Endothelial cell of umbilical vein (primary cell): ENCODE measurements around the gene BCAS3. TPM values are rescaled to one million over a fixed set of nuclear protein-coding genes. Genes with fewer than 3 reads are reported as not detected.
A peak's percentile ranks its signal among the peaks of the same experiment; 100 is the strongest.
"Not testable (repeated sequence)": the region's sequence is repeated elsewhere in the genome, so short reads cannot be mapped to it uniquely, and the experiment has no call there.

Experiments used
- BruUV-seq: library from RNA; stranded (reverse); fragments of 400-500 nt; replicated peaks from 2 replicates; lab custom pipeline; 2021; lab: Mats Ljungman, UMichigan
- CTCF ChIA-PET: fragments of 300-600, 350-600 bp; sonication (Branson Sonifier 250); formaldehyde crosslinking; loops from one replicate; lab custom pipeline; 2021; ENCODE audit warnings: antibody characterized with exemption, inconsistent platforms; lab: Charles Lee
- POLR2A ChIA-PET: fragments of 300-600, 350-600 bp; sonication (Branson Sonifier 250); formaldehyde crosslinking; loops from one replicate; lab custom pipeline; 2021; ENCODE audit warnings: antibody characterized with exemption, inconsistent platforms; lab: Charles Lee
- DNase-seq: peaks from one replicate; pipeline ENCODE4 v3.0.0-alpha.2; 2011; ENCODE audit warnings: low read depth, low spot score
- FAIRE-seq: peaks from 2 replicates; lab custom pipeline; 2011; peaks lifted over from hg19 to GRCh38; lab: Jason Lieb, UNC
- H2AFZ ChIP-seq: 2 replicates; pipeline ENCODE4 v1.6.0; 2012; ENCODE audit warnings: low read depth, low read length, control low read depth, inconsistent platforms
- H3K27ac ChIP-seq: 2 replicates; pipeline ENCODE4 v1.5.1; 2011; ENCODE audit warnings: low read depth, mild to moderate bottlenecking, control low read depth, low read length, moderate library complexity; ENCODE audit not compliant: insufficient read depth
- H3K27me3 ChIP-seq, 2 experiments: 2 replicates each; pipeline versions ENCODE4 v1.6.0 to v1.6.1; 2011; ENCODE audit warnings: low read length in 2 of 2, mixed read lengths in 1 of 2; ENCODE audit not compliant: control insufficient read depth in 2 of 2, insufficient read depth in 2 of 2
- H3K36me3 ChIP-seq, 2 experiments: 2 replicates in 1 of 2; 3 replicates in 1 of 2; pipeline ENCODE4 v1.5.1; 2011; ENCODE audit warnings: low read length in 2 of 2, mild to moderate bottlenecking in 1 of 2, moderate library complexity in 1 of 2; ENCODE audit not compliant: control insufficient read depth in 2 of 2, insufficient read depth in 2 of 2; ENCODE audit errors: extremely low read depth in 1 of 2
- H3K4me1 ChIP-seq: 3 replicates; pipeline ENCODE4 v1.5.1; 2011; ENCODE audit warnings: mild to moderate bottlenecking, low read length; ENCODE audit not compliant: control insufficient read depth, insufficient read depth; ENCODE audit errors: extremely low read depth
- H3K4me2 ChIP-seq: 2 replicates; pipeline ENCODE4 v1.6.1; 2011; ENCODE audit warnings: low read length, control low read depth, mixed read lengths; ENCODE audit not compliant: insufficient read depth
- H3K4me3 ChIP-seq, 3 experiments: fragments of 200-600 bp in 1 of 3; sonication (generic), shearing (Covaris generic) in 1 of 3; replicated peaks in 1 of 3; 2 replicates each; pipeline ENCODE4 v1.5.1; 2011 to 2016; ENCODE audit warnings: control low read depth in 3 of 3, low read length in 3 of 3, mild to moderate bottlenecking in 2 of 3, inconsistent platforms in 1 of 3, low read depth in 1 of 3, moderate library complexity in 1 of 3; ENCODE audit not compliant: insufficient read depth in 1 of 3
- H3K79me2 ChIP-seq: 2 replicates; pipeline ENCODE4 v1.6.0; 2012; ENCODE audit warnings: low read length, inconsistent platforms; ENCODE audit not compliant: control insufficient read depth, insufficient read depth
- H3K9ac ChIP-seq: replicated peaks from 2 replicates; pipeline ENCODE3; 2011; ENCODE audit warnings: low read length, control low read depth; ENCODE audit not compliant: insufficient read depth; ENCODE audit errors: extremely low read depth
- H3K9me1 ChIP-seq: replicated peaks from 3 replicates; pipeline ENCODE4 v1.6.0; 2011; ENCODE audit warnings: mild to moderate bottlenecking, low read length; ENCODE audit not compliant: control insufficient read depth, insufficient read depth; ENCODE audit errors: extremely low read depth
- H3K9me3 ChIP-seq: replicated peaks from 2 replicates; pipeline ENCODE4 v1.5.1; 2012; ENCODE audit warnings: low read length, inconsistent platforms; ENCODE audit not compliant: control insufficient read depth, insufficient read depth
- H4K20me1 ChIP-seq: replicated peaks from 2 replicates; pipeline ENCODE3; 2011; ENCODE audit warnings: mild to moderate bottlenecking, low read length; ENCODE audit not compliant: control insufficient read depth, insufficient read depth; ENCODE audit errors: extremely low read depth
- EZH2 ChIP-seq: IDR thresholded peaks from 2 replicates; pipeline ENCODE4 v1.6.1; 2012; ENCODE audit warnings: borderline replicate concordance, low read depth, mild to moderate bottlenecking, moderate library complexity, low read length, inconsistent platforms; ENCODE audit not compliant: severe bottlenecking
- FOS ChIP-seq: IDR thresholded peaks from 2 replicates; pipeline ENCODE4 v1.6.1; 2011; ENCODE audit warnings: mild to moderate bottlenecking, low read length, moderate library complexity, borderline replicate concordance; ENCODE audit not compliant: insufficient read depth
- JUN ChIP-seq: IDR thresholded peaks from 2 replicates; pipeline ENCODE4 v1.6.1; 2011; ENCODE audit warnings: borderline replicate concordance, low read depth; ENCODE audit not compliant: insufficient read length, insufficient read depth
- MAX ChIP-seq: IDR thresholded peaks from 2 replicates; pipeline ENCODE4 v1.6.1; 2011; ENCODE audit not compliant: insufficient read depth, insufficient read length
- MYC ChIP-seq: IDR thresholded peaks from one replicate; pipeline ENCODE4 v1.6.1; 2011; ENCODE audit warnings: mild to moderate bottlenecking, low read depth, low read length
- POLR2A ChIP-seq: IDR thresholded peaks from 2 replicates; pipeline ENCODE4 v1.6.1; 2012; ENCODE audit warnings: low read depth, mild to moderate bottlenecking, control low read depth, low read length
- POLR2AphosphoS5 ChIP-seq: IDR thresholded peaks from 2 replicates; pipeline ENCODE4 v1.6.1; 2012; ENCODE audit warnings: low read depth, mild to moderate bottlenecking, control low read depth, low read length, moderate library complexity; ENCODE audit not compliant: insufficient read depth
- dilution Hi-C: fragments of 300-500 bp; cut with MboI; formaldehyde crosslinking; loops from one replicate; pipeline ENCODE4 v1.15.0; 2019; ENCODE audit warnings: low sequenced_read_pairs; ENCODE audit not compliant: extremely low pct_ligation_motif_present
- intact Hi-C: fragments of 100-400 bp; cut with micrococcal nuclease; formaldehyde crosslinking; loops from one replicate; pipeline ENCODE4 v1.10.0; 2022
- polyA plus RNA-seq, 4 experiments: library from polyadenylated mRNA; depleted of rRNA in 3 of 4; stranded (reverse) in 3 of 4; unstranded in 1 of 4; fragments of >200 nt; gene quantifications; 2 replicates each; pipeline versions ENCODE4 v1.2.1 to v1.2.3, GENCODE V29; 2011 to 2012; ENCODE audit warnings: missing spikeins in 1 of 4
- total RNA-seq: library from RNA; stranded (reverse); gene quantifications from 2 replicates; pipeline ENCODE4 v1.2.3, GENCODE V29; 2021
- TF ChIP-seq, protein P1 (sequence below), 2 donors: IDR thresholded peaks; 1 replicate in 1 of 2; 2 replicates in 1 of 2; pipeline ENCODE4 v1.5.1; 2011; ENCODE audit warnings: low read length in 2 of 2, mild to moderate bottlenecking in 2 of 2, moderate library complexity in 2 of 2, control low read depth in 1 of 2, inconsistent platforms in 1 of 2, low read depth in 1 of 2; ENCODE audit not compliant: insufficient read depth in 1 of 2; ENCODE audit errors: extremely low read depth in 1 of 2

Gene BCAS3
- total and polyA plus RNA-seq, 2 donors (not counting 3 experiments of a cell fraction or from before 2014, with no cell fraction given) = 8.2 to 16.0 TPM

- TF ChIP-seq JUN (no peak), MYC (no peak), EZH2 (no peak), POLR2A (no peak), MAX (no peak), POLR2AphosphoS5 (no peak), FOS (no peak)
- TF ChIP-seq, protein P1, sequence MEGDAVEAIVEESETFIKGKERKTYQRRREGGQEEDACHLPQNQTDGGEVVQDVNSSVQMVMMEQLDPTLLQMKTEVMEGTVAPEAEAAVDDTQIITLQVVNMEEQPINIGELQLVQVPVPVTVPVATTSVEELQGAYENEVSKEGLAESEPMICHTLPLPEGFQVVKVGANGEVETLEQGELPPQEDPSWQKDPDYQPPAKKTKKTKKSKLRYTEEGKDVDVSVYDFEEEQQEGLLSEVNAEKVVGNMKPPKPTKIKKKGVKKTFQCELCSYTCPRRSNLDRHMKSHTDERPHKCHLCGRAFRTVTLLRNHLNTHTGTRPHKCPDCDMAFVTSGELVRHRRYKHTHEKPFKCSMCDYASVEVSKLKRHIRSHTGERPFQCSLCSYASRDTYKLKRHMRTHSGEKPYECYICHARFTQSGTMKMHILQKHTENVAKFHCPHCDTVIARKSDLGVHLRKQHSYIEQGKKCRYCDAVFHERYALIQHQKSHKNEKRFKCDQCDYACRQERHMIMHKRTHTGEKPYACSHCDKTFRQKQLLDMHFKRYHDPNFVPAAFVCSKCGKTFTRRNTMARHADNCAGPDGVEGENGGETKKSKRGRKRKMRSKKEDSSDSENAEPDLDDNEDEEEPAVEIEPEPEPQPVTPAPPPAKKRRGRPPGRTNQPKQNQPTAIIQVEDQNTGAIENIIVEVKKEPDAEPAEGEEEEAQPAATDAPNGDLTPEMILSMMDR (IDR thresholded peaks at IDR 0.05; ENCODE audit: extremely low read depth in 1 of 2, insufficient read depth in 1 of 2, low read depth in 1 of 2, low read length in 2 of 2) = no peak
- no peaks in the 10 kb centered on the region for H3K4me1 ChIP-seq
- H3K27ac ChIP-seq = no peak overlapping the region
- no peaks in the 10 kb centered on the region for H3K27me3 ChIP-seq
- no peaks in the 10 kb centered on the region for H3K36me3 ChIP-seq
- intact Hi-C loops (no loop called here), dilution Hi-C loops (no loop called here)
- ChIA-PET CTCF (interaction anchor here (0.9 kb wide), 1 partner anchor 11 kb away, joined by 3 read pairs; no protein-coding TSS in a partner anchor), POLR2A (no interaction called here)
- no peak overlapping the region for H3K4me2 ChIP-seq
- H4K20me1 ChIP-seq = no peaks in the 10 kb centered on the region
- no peaks in the 10 kb centered on the region for H3K9me3 ChIP-seq
- H3K9ac ChIP-seq = no peak overlapping the region
- no peak overlapping the region for H2AFZ ChIP-seq
- H3K4me3 ChIP-seq = no peak overlapping the region
- H3K9me1 ChIP-seq = no peaks in the 10 kb centered on the region
- DNase-seq = no peak
- no TSS peak for BruUV-seq
- FAIRE-seq = no peak
- no peaks in the 10 kb centered on the region for H3K79me2 ChIP-seq
Measured at GRCh38 chr17:60874772-60875171, 197.1 kb downstream of the BCAS3 start.

- H3K4me3 ChIP-seq = peak overlapping the region in 1 of 3 experiments; percentile 4
- dilution Hi-C loops, DNase-seq, H3K36me3 ChIP-seq, intact Hi-C loops, CTCF ChIA-PET, FAIRE-seq, H3K4me2 ChIP-seq, POLR2A ChIA-PET, BruUV-seq, H3K9me3 ChIP-seq, H3K9me1 ChIP-seq, H3K9ac ChIP-seq, H3K27ac ChIP-seq, H4K20me1 ChIP-seq, H3K27me3 ChIP-seq, H2AFZ ChIP-seq, H3K79me2 ChIP-seq, H3K4me1 ChIP-seq: not testable (repeated sequence)
Measured at GRCh38 chr17:60886731-60887613, 209.3 kb downstream of the BCAS3 start.
